Loucy (cell line): Measurements from ENCODE around the gene TNNT2.

Experiments
- H2AFZ ChIP-seq: fragments of 200-600 bp; sonication (generic); 2 replicates; pipeline ENCODE4 v1.6.0; 2016; ENCODE audit warnings: antibody characterized with exemption, mild to moderate bottlenecking, low read length, moderate library complexity
- H3F3A ChIP-seq: fragments of 200-600 bp; 2 replicates; pipeline ENCODE4 v1.6.0; 2016; ENCODE audit warnings: antibody characterized with exemption, low read depth, mild to moderate bottlenecking
- H3K27me3 ChIP-seq: fragments of 200-600 bp; sonication (generic); 2 replicates; pipeline ENCODE4 v1.6.1; 2014; ENCODE audit warnings: low read length, mild to moderate bottlenecking; ENCODE audit not compliant: insufficient read depth, poor library complexity, severe bottlenecking
- H3K36me3 ChIP-seq: fragments of 200-600 bp; sonication (generic); 2 replicates; pipeline ENCODE4 v1.6.1; 2016; ENCODE audit warnings: low read length; ENCODE audit not compliant: insufficient read depth
- H3K4me1 ChIP-seq: fragments of 200-600 bp; sonication (generic); 2 replicates; pipeline ENCODE4 v1.5.1; 2014; ENCODE audit warnings: low read length, mild to moderate bottlenecking; ENCODE audit not compliant: insufficient read depth, poor library complexity, severe bottlenecking
- H3K4me2 ChIP-seq: fragments of 200-600 bp; sonication (generic); 2 replicates; pipeline ENCODE4 v1.6.0; 2014; ENCODE audit warnings: antibody characterized with exemption, low read length, low read depth, mild to moderate bottlenecking; ENCODE audit not compliant: poor library complexity, severe bottlenecking
- H3K4me3 ChIP-seq: fragments of 200-600 bp; sonication (generic); 2 replicates; pipeline ENCODE4 v1.5.1; 2014; ENCODE audit warnings: low read length, mild to moderate bottlenecking, mixed read lengths; ENCODE audit not compliant: poor library complexity, severe bottlenecking
- H3K79me2 ChIP-seq: fragments of 200-600 bp; sonication (generic); 2 replicates; pipeline ENCODE4 v1.6.1; 2014; ENCODE audit warnings: low read length; ENCODE audit not compliant: insufficient read depth
- H3K9ac ChIP-seq: fragments of 200-600 bp; sonication (generic); 2 replicates; pipeline ENCODE4 v1.6.0; 2014; ENCODE audit warnings: mild to moderate bottlenecking, low read depth, low read length, moderate library complexity; ENCODE audit not compliant: poor library complexity, severe bottlenecking
- H3K9me2 ChIP-seq: fragments of 200-600 bp; sonication (generic); replicated peaks from 2 replicates; pipeline ENCODE4 v1.6.1; 2016; ENCODE audit warnings: low read depth, low read length, mixed read lengths
- H3K9me3 ChIP-seq: fragments of 200-600 bp; sonication (generic); 2 replicates; pipeline ENCODE4 v1.6.1; 2014; ENCODE audit warnings: mild to moderate bottlenecking, antibody characterized with exemption, low read length, low read depth; ENCODE audit not compliant: insufficient read depth
- H4K20me1 ChIP-seq: fragments of 200-600 bp; sonication (generic); 2 replicates; pipeline ENCODE4 v1.6.0; 2014; ENCODE audit warnings: antibody characterized with exemption, low read length, mild to moderate bottlenecking; ENCODE audit not compliant: insufficient read depth, poor library complexity, severe bottlenecking
- EZH2phosphoT487 ChIP-seq: fragments of 200-600 bp; IDR thresholded peaks from 2 replicates; pipeline ENCODE4 v1.6.1; 2018; ENCODE audit warnings: antibody characterized with exemption, mild to moderate bottlenecking, moderate library complexity, borderline replicate concordance
- TF ChIP-seq, protein P1 (sequence below): fragments of 200-600 bp; sonication (generic); conservative IDR thresholded peaks from 2 replicates; pipeline ENCODE4 v1.5.1; 2014; ENCODE audit warnings: mild to moderate bottlenecking, antibody characterized with exemption, low read length

The TNNT2 gene

DNA sequence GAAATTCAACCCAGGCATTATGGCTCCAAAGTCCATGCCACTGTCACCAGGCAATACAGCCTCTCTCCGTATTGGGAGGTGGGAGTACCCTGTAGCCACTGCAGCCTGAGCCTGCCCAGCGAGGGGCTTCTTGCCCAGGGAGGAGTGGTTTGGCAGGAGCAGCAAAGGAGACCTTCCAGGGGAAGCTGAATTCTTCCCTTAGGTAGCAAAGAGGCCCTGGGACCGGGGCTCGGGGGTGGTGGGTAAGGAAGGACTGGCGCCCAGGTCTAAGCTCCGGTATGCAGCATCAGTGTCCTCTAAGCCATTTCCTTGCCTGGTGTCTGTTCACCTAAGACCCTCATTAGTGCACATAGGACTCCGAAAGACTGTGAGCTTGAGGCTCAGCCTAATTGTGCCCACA, 17.0 kb downstream of the TNNT2 start:
- Histone ChIP-seq H3F3A (no peaks in the 10 kb centered on the region), H3K4me2 (no peak overlapping the region), H3K36me3 (no peaks in the 10 kb centered on the region), H4K20me1 (no peaks in the 10 kb centered on the region), H3K4me1 (no peaks in the 10 kb centered on the region), H3K9ac (no peak overlapping the region), H2AFZ (no peak overlapping the region), H3K4me3 (no peak overlapping the region), H3K9me2 (no peaks in the 10 kb centered on the region), H3K27me3 (no peaks in the 10 kb centered on the region), H3K79me2 (no peaks in the 10 kb centered on the region), H3K9me3 (no peaks in the 10 kb centered on the region)
- TF ChIP-seq EZH2phosphoT487: no peak
- TF ChIP-seq, protein P1, sequence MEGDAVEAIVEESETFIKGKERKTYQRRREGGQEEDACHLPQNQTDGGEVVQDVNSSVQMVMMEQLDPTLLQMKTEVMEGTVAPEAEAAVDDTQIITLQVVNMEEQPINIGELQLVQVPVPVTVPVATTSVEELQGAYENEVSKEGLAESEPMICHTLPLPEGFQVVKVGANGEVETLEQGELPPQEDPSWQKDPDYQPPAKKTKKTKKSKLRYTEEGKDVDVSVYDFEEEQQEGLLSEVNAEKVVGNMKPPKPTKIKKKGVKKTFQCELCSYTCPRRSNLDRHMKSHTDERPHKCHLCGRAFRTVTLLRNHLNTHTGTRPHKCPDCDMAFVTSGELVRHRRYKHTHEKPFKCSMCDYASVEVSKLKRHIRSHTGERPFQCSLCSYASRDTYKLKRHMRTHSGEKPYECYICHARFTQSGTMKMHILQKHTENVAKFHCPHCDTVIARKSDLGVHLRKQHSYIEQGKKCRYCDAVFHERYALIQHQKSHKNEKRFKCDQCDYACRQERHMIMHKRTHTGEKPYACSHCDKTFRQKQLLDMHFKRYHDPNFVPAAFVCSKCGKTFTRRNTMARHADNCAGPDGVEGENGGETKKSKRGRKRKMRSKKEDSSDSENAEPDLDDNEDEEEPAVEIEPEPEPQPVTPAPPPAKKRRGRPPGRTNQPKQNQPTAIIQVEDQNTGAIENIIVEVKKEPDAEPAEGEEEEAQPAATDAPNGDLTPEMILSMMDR: no peak

- no peak overlapping the region for H2AFZ ChIP-seq
- H3K27me3 ChIP-seq: no peaks in the 10 kb centered on the region
- H4K20me1 ChIP-seq: no peaks in the 10 kb centered on the region
- no peak for TF ChIP-seq EZH2phosphoT487
- TF ChIP-seq, protein P1: no peak
- no peaks in the 10 kb centered on the region for H3K36me3 ChIP-seq
- H3K9me3 ChIP-seq: no peaks in the 10 kb centered on the region
- H3K4me3 ChIP-seq: no peak overlapping the region
- no peaks in the 10 kb centered on the region for H3K9me2 ChIP-seq
- no peak overlapping the region for H3K9ac ChIP-seq
- H3K4me1 ChIP-seq: no peaks in the 10 kb centered on the region
- no peak overlapping the region for H3K4me2 ChIP-seq
- no peaks in the 10 kb centered on the region for H3F3A ChIP-seq
- no peaks in the 10 kb centered on the region for H3K79me2 ChIP-seq
Measured at GRCh38 chr1:201359873-201360210, 17.6 kb downstream of the TNNT2 start.

- Histone ChIP-seq H3K9me2 (no peaks in the 10 kb centered on the region), H2AFZ (no peak overlapping the region), H3K4me3 (no peak overlapping the region), H3K36me3 (no peaks in the 10 kb centered on the region), H3K4me2 (no peak overlapping the region), H3K9ac (no peak overlapping the region), H4K20me1 (no peaks in the 10 kb centered on the region), H3K27me3 (no peaks in the 10 kb centered on the region), H3K9me3 (no peaks in the 10 kb centered on the region), H3F3A (no peaks in the 10 kb centered on the region), H3K4me1 (no peaks in the 10 kb centered on the region), H3K79me2 (no peaks in the 10 kb centered on the region)
- no peak for TF ChIP-seq EZH2phosphoT487
- TF ChIP-seq, protein P1: no peak
Measured at GRCh38 chr1:201359031-201359872, 18.2 kb downstream of the TNNT2 start.
